Neural cell (in vitro differentiated cells): ENCODE results near the gene TMEM132E. TPM values are rescaled to one million over a fixed set of nuclear protein-coding genes. Genes with fewer than 3 reads are reported as not detected.

Source experiments
- H2AFZ ChIP-seq: fragments of 200-600, 300-800 bp; sonication (generic), shearing (Covaris generic); 2 replicates; pipeline ENCODE4 v1.6.0; 2014; ENCODE audit warnings: low read depth, mild to moderate bottlenecking, antibody characterized with exemption, low read length, moderate library complexity
- H3F3A ChIP-seq: fragments of 200-600 bp; shearing (Covaris generic); 2 replicates; pipeline ENCODE4 v1.6.1; 2016; ENCODE audit warnings: mild to moderate bottlenecking, moderate library complexity, mixed read lengths, antibody characterized with exemption, low read length; ENCODE audit not compliant: insufficient read depth, poor library complexity, severe bottlenecking
- H3K27ac ChIP-seq: fragments of 200-600, 300-800 bp; sonication (generic), shearing (Covaris generic); 2 replicates; pipeline ENCODE4 v1.5.1; 2014; ENCODE audit warnings: mild to moderate bottlenecking, low read length, moderate library complexity
- H3K27me3 ChIP-seq: fragments of 300-800, 200-600 bp; sonication (generic), shearing (Covaris generic); 2 replicates; pipeline ENCODE4 v1.6.0; 2014; ENCODE audit warnings: mild to moderate bottlenecking, low read depth, low read length, moderate library complexity; ENCODE audit not compliant: insufficient read depth
- H3K36me3 ChIP-seq: fragments of 300-800, 200-600 bp; sonication (generic), shearing (Covaris generic); 2 replicates; pipeline ENCODE4 v1.5.1; 2014; ENCODE audit warnings: mild to moderate bottlenecking, antibody characterized with exemption, low read length, moderate library complexity; ENCODE audit not compliant: insufficient read depth
- H3K4me2 ChIP-seq: fragments of 300-800, 200-600 bp; sonication (generic), shearing (Covaris generic); 2 replicates; pipeline ENCODE4 v1.6.0; 2014; ENCODE audit warnings: mild to moderate bottlenecking, low read length
- H3K4me3 ChIP-seq: fragments of 300-800, 200-600 bp; sonication (generic), shearing (Covaris generic); 2 replicates; pipeline ENCODE4 v1.5.1; 2014; ENCODE audit warnings: mild to moderate bottlenecking, low read length, moderate library complexity
- H3K79me2 ChIP-seq: fragments of 200-600 bp; shearing (Covaris generic); replicated peaks from 2 replicates; pipeline ENCODE4 v1.6.0; 2014; ENCODE audit warnings: mild to moderate bottlenecking, low read length, moderate library complexity; ENCODE audit not compliant: insufficient read depth
- H3K9ac ChIP-seq: fragments of 300-800, 200-600 bp; sonication (generic), shearing (Covaris generic); 2 replicates; pipeline ENCODE4 v1.6.1; 2016; ENCODE audit warnings: mild to moderate bottlenecking, low read length, mixed read lengths
- H3K9me2 ChIP-seq: fragments of 200-600 bp; shearing (Covaris generic); 2 replicates; pipeline ENCODE4 v1.6.1; 2016; ENCODE audit warnings: mild to moderate bottlenecking, low read length, mixed read lengths; ENCODE audit not compliant: insufficient read depth
- H3K9me3 ChIP-seq: fragments of 200-600, 300-800 bp; sonication (generic), shearing (Covaris generic); 2 replicates; pipeline ENCODE4 v1.6.1; 2016; ENCODE audit warnings: mild to moderate bottlenecking, mixed run types, low read length, moderate library complexity, mixed read lengths
- H4K20me1 ChIP-seq: fragments of 200-600 bp; shearing (Covaris generic); 2 replicates; pipeline ENCODE4 v1.6.1; 2016; ENCODE audit warnings: mild to moderate bottlenecking, mixed run types; ENCODE audit not compliant: insufficient read depth
- EP300 ChIP-seq: fragments of 450-650 bp; conservative IDR thresholded peaks from 2 replicates; pipeline ENCODE4 v1.6.1; 2014; ENCODE audit warnings: antibody characterized with exemption, mild to moderate bottlenecking, moderate library complexity; ENCODE audit not compliant: poor library complexity, severe bottlenecking
- EZH2 ChIP-seq: fragments of 200-600, 300-800 bp; shearing (Covaris generic), sonication (generic); IDR thresholded peaks from 2 replicates; pipeline ENCODE4 v1.6.1; 2014; ENCODE audit warnings: antibody characterized with exemption, low read length, borderline replicate concordance, mild to moderate bottlenecking; ENCODE audit not compliant: insufficient read depth, poor library complexity, severe bottlenecking
- MXI1 ChIP-seq: fragments of 450-650 bp; conservative IDR thresholded peaks from 2 replicates; pipeline ENCODE4 v1.6.1; 2014; ENCODE audit warnings: antibody characterized with exemption, mild to moderate bottlenecking; ENCODE audit not compliant: poor library complexity, severe bottlenecking
- POLR2AphosphoS5 ChIP-seq: IDR thresholded peaks from 2 replicates; pipeline ENCODE4 v1.6.1; 2012
- RAD21 ChIP-seq: fragments of 450-650 bp; conservative IDR thresholded peaks from 2 replicates; pipeline ENCODE4 v1.6.1; 2014; ENCODE audit warnings: antibody characterized with exemption, mild to moderate bottlenecking, moderate library complexity
- SMC3 ChIP-seq: fragments of 450-650 bp; conservative IDR thresholded peaks from 2 replicates; pipeline ENCODE4 v1.6.1; 2014; ENCODE audit warnings: antibody characterized with exemption, mild to moderate bottlenecking, moderate library complexity; ENCODE audit not compliant: poor library complexity
- TAF1 ChIP-seq: IDR thresholded peaks from 2 replicates; pipeline ENCODE4 v1.6.1; 2012; ENCODE audit warnings: low read depth
- polyA plus RNA-seq: library from polyadenylated mRNA; depleted of rRNA; stranded (reverse); fragments of >200 nt; gene quantifications from 2 replicates; pipeline ENCODE4 v1.2.3, GENCODE V29; 2014
- TF ChIP-seq, protein P1 (sequence below): IDR thresholded peaks from 2 replicates; pipeline ENCODE4 v1.6.1; 2012; ENCODE audit warnings: borderline replicate concordance
- TF ChIP-seq, protein P2 (sequence below): fragments of 450-650 bp; IDR thresholded peaks from 2 replicates; pipeline ENCODE4 v1.5.1; 2014; ENCODE audit warnings: antibody characterized with exemption, mild to moderate bottlenecking, moderate library complexity; ENCODE audit not compliant: poor library complexity, severe bottlenecking

Gene TMEM132E
- polyA plus RNA-seq, 1 donor from 2014 or later = 1.8 TPM

DNA sequence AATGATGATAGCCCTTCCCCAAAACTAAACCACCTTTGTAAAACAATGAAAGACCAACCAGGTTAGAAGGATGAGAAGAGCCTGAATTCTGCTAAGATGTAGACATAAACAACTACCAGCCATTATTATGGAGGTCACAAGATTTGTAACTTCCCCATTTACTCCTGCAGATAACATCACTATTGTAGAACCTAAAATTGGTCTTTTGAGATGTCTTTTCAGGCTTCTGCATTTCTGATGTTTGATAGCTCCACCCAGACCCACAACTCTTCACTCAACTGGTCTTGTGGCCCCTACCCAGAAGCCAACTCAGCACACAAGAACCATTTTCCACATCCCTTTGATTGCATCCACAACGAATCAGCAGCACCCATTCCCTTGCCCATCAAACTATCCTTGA, 100.8 kb downstream of the TMEM132E start:
- TF ChIP-seq EP300 (no peak), RAD21 (no peak), MXI1 (no peak), EZH2 (no peak), POLR2AphosphoS5 (no peak), SMC3 (no peak), TAF1 (no peak)
- TF ChIP-seq, protein P1, sequence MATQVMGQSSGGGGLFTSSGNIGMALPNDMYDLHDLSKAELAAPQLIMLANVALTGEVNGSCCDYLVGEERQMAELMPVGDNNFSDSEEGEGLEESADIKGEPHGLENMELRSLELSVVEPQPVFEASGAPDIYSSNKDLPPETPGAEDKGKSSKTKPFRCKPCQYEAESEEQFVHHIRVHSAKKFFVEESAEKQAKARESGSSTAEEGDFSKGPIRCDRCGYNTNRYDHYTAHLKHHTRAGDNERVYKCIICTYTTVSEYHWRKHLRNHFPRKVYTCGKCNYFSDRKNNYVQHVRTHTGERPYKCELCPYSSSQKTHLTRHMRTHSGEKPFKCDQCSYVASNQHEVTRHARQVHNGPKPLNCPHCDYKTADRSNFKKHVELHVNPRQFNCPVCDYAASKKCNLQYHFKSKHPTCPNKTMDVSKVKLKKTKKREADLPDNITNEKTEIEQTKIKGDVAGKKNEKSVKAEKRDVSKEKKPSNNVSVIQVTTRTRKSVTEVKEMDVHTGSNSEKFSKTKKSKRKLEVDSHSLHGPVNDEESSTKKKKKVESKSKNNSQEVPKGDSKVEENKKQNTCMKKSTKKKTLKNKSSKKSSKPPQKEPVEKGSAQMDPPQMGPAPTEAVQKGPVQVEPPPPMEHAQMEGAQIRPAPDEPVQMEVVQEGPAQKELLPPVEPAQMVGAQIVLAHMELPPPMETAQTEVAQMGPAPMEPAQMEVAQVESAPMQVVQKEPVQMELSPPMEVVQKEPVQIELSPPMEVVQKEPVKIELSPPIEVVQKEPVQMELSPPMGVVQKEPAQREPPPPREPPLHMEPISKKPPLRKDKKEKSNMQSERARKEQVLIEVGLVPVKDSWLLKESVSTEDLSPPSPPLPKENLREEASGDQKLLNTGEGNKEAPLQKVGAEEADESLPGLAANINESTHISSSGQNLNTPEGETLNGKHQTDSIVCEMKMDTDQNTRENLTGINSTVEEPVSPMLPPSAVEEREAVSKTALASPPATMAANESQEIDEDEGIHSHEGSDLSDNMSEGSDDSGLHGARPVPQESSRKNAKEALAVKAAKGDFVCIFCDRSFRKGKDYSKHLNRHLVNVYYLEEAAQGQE = no peak
- TF ChIP-seq, protein P2, sequence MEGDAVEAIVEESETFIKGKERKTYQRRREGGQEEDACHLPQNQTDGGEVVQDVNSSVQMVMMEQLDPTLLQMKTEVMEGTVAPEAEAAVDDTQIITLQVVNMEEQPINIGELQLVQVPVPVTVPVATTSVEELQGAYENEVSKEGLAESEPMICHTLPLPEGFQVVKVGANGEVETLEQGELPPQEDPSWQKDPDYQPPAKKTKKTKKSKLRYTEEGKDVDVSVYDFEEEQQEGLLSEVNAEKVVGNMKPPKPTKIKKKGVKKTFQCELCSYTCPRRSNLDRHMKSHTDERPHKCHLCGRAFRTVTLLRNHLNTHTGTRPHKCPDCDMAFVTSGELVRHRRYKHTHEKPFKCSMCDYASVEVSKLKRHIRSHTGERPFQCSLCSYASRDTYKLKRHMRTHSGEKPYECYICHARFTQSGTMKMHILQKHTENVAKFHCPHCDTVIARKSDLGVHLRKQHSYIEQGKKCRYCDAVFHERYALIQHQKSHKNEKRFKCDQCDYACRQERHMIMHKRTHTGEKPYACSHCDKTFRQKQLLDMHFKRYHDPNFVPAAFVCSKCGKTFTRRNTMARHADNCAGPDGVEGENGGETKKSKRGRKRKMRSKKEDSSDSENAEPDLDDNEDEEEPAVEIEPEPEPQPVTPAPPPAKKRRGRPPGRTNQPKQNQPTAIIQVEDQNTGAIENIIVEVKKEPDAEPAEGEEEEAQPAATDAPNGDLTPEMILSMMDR = no peak
- H3K9ac ChIP-seq = no peak overlapping the region
- no peaks in the 10 kb centered on the region for H3K79me2 ChIP-seq
- no peaks in the 10 kb centered on the region for H3K27me3 ChIP-seq
- H3K36me3 ChIP-seq = no peaks in the 10 kb centered on the region
- no peak overlapping the region for H2AFZ ChIP-seq
- H3K9me3 ChIP-seq = no peaks in the 10 kb centered on the region
- no peaks in the 10 kb centered on the region for H3F3A ChIP-seq
- no peak overlapping the region for H3K4me2 ChIP-seq
- no peaks in the 10 kb centered on the region for H4K20me1 ChIP-seq
- H3K9me2 ChIP-seq = no peaks in the 10 kb centered on the region
- H3K4me3 ChIP-seq = no peak overlapping the region
- H3K27ac ChIP-seq = no peak overlapping the region

DNA sequence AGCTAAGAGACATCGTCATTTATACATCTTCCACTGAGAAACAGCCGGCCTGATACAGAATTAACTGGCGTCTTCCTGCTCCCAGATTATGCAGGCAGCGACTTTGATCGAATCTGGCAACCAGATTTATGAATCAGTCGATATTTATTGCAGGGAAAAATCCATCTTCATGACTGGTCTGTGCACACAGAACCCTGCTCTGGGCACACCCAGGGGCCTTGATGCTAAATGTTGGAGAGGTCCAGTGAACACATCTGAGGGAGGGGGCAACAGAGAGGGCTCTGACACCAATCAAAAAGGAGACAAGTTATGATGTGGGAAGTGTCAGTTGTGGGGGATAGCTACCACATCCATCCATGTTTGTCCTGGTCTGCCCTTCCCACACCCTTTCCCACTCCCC, 102.9 kb downstream of the TMEM132E start:
- no peaks in the 10 kb centered on the region for H3K36me3 ChIP-seq
- no peaks in the 10 kb centered on the region for H3K79me2 ChIP-seq
- no peak overlapping the region for H3K27ac ChIP-seq
- H3K4me3 ChIP-seq = no peak overlapping the region
- H3K9me2 ChIP-seq = no peaks in the 10 kb centered on the region
- no peak overlapping the region for H3K4me2 ChIP-seq
- no peak for TF ChIP-seq RAD21
- no peak for TF ChIP-seq SMC3
- TF ChIP-seq, protein P1 = no peak
- no peak for TF ChIP-seq EP300
- no peak for TF ChIP-seq TAF1
- no peak for TF ChIP-seq POLR2AphosphoS5
- TF ChIP-seq, protein P2 = no peak
- TF ChIP-seq MXI1 = no peak
- TF ChIP-seq EZH2 = no peak
- H4K20me1 ChIP-seq = no peaks in the 10 kb centered on the region
- H3K9ac ChIP-seq = no peak overlapping the region
- H3K27me3 ChIP-seq = no peaks in the 10 kb centered on the region
- no peaks in the 10 kb centered on the region for H3K9me3 ChIP-seq
- no peak overlapping the region for H2AFZ ChIP-seq
- no peaks in the 10 kb centered on the region for H3F3A ChIP-seq
